ENCODE results near the gene PDE6H. TPM values are rescaled to one million over a fixed set of nuclear protein-coding genes. Genes with fewer than 3 reads are reported as not detected.
A peak's percentile ranks its signal among the peaks of the same experiment; 100 is the strongest.

PDE6H gene
- total and polyA plus RNA-seq, 10 of the 15 experiments (the other 5 are each of a cell fraction or from before 2014, with no cell fraction given): 0.16 TPM; not detected in 9

- Histone ChIP-seq H3K4me3 (peak overlapping the region; percentile 47), H2AFZ (ENCODE audit: control insufficient read depth, low read depth, low read length) (no peak overlapping the region), H3K27ac (ENCODE audit: control insufficient read depth, insufficient read depth) (peak overlapping the region; percentile 100), H3K36me3 (ENCODE audit: control insufficient read depth in 2 of 2, insufficient read depth in 2 of 2, low read length in 1 of 2) (peaks cover 7 to 18% of the 10 kb centered on the region in 2 experiments), H3K79me2 (ENCODE audit: control insufficient read depth, insufficient read depth, low read length) (peaks cover 99% of the 10 kb centered on the region), H3K4me2 (ENCODE audit: control insufficient read depth, insufficient read depth) (peak overlapping the region; percentile 85), H3K9me3 (replicated peaks; ENCODE audit: control insufficient read depth, insufficient read depth, low read length) (no peaks in the 10 kb centered on the region), H3K4me1 (ENCODE audit: control insufficient read depth, insufficient read depth, low read length) (peaks cover 58% of the 10 kb centered on the region), H3K27me3 (replicated peaks in 1 of 2; ENCODE audit: control insufficient read depth in 2 of 2, insufficient read depth in 2 of 2, low read length in 1 of 2) (no peaks in the 10 kb centered on the region), H3K9ac (ENCODE audit: control insufficient read depth, insufficient read depth, low read length) (peak overlapping the region; percentile 21), H4K20me1 (ENCODE audit: control insufficient read depth, insufficient read depth) (no peaks in the 10 kb centered on the region)
- peak; percentile 62 for ATAC-seq
- BruUV-seq (replicated peaks): no TSS peak
- FAIRE-seq: peak; percentile 41
- intact Hi-C loops (cut with micrococcal nuclease; ENCODE audit: unreplicated experiment) (loop anchor here (5.0 to 10.0 kb wide), 4 partner anchors 35 to 832 kb away; partner anchors contain the start of gene EPS8), in situ Hi-C loops (cut with MboI) (loop anchor here (10.0 to 25.0 kb wide), 3 partner anchors 178 to 565 kb away; a partner anchor contains a TSS)
- RAD21 ChIA-PET (ENCODE audit: unreplicated experiment): interaction anchor here (0.7 to 4.2 kb wide), 5 partner anchors 9 to 1880 kb away, joined by 3 to 25 read pairs (median 4); partner anchors contain the start of gene ARHGDIB
- DNase-seq (ENCODE audit: low read depth, low spot score): no peak
- POLR2A ChIA-PET: interaction anchor here (0.6 to 2.3 kb wide), 8 partner anchors 9 to 332 kb away, joined by 3 to 11 read pairs (median 4); partner anchors contain the start of genes ARHGDIB, C12orf60 and WBP11
- WGBS (ENCODE audit: insufficient coverage, insufficient replicate concordance, low lambda C conversion rate, missing lambda C conversion rate): under 1% methylated on average over 7 of the region's 7 CpGs
- SMC1A ChIA-PET (ENCODE audit: uncharacterized antibody, unreplicated experiment): interaction anchor here (0.6 to 1.5 kb wide), 3 partner anchors 106 to 181 kb away, joined by 3 read pairs; a partner anchor contains a TSS
- CTCF ChIA-PET: interaction anchor here (0.6 to 1.5 kb wide), 4 partner anchors 101 to 582 kb away, joined by 3 to 5 read pairs (median 4); a partner anchor contains a TSS
- 0 out of 2 replicates have a peak, but pooled peaks have one; percentile 76 for TF ChIP-seq NBN (IDR thresholded peaks at IDR 0.05)
- TF ChIP-seq MEF2B (IDR thresholded peaks at IDR 0.05; ENCODE audit: partially characterized antibody, poor library complexity, severe bottlenecking): peak; percentile 47
- peak; percentile 0; the same call in 1 of the 2 replicates for TF ChIP-seq MTA2 (IDR thresholded peaks at IDR 0.05; ENCODE audit: low read depth)
- peak in 1 of 2 experiments; percentile 14; a peak in 1 of 4 replicates for TF ChIP-seq ETV6 (conservative IDR thresholded peaks at IDR 0.05 in 1 of 2, IDR thresholded peaks at IDR 0.05 in 1 of 2; ENCODE audit: borderline replicate concordance in 1 of 2, low read depth in 1 of 2)
- no peak for TF ChIP-seq HCFC1 (IDR thresholded peaks at IDR 0.05; ENCODE audit: low read length)
- TF ChIP-seq FOXM1 (IDR thresholded peaks at IDR 0.05; ENCODE audit: low read depth, low read length): 0 out of 2 replicates have a peak, but pooled peaks have one; percentile 53
- TF ChIP-seq E2F4 (IDR thresholded peaks at IDR 0.05; ENCODE audit: low read depth, low read length): no peak
- TF ChIP-seq DPF2 (IDR thresholded peaks at IDR 0.05): 0 out of 2 replicates have a peak, but pooled peaks have one; percentile 20
- 0 out of 2 replicates have a peak, but pooled peaks have one; percentile 32 for TF ChIP-seq RAD21 (IDR thresholded peaks at IDR 0.05; ENCODE audit: insufficient read depth, low read depth, low read length)
- peak; percentile 19 for TF ChIP-seq SMAD1 (IDR thresholded peaks at IDR 0.05; ENCODE audit: low read depth, partially characterized antibody)
- no peak for TF ChIP-seq ZNF207 (IDR thresholded peaks at IDR 0.05; ENCODE audit: borderline replicate concordance)
- TF ChIP-seq BRCA1 (IDR thresholded peaks at IDR 0.05; ENCODE audit: low read depth, low read length): no peak
- TF ChIP-seq HDAC6 (IDR thresholded peaks at IDR 0.05; ENCODE audit: unreplicated experiment): no peak
- peak; percentile 21; the same call in 1 of the 2 replicates for TF ChIP-seq POLR2AphosphoS5 (IDR thresholded peaks at IDR 0.05; ENCODE audit: low read length)
- peak; percentile 97 for TF ChIP-seq BMI1 (IDR thresholded peaks at IDR 0.05; ENCODE audit: borderline replicate concordance)
- TF ChIP-seq MXI1 (IDR thresholded peaks at IDR 0.05; ENCODE audit: low read depth, low read length): peak; percentile 94
- TF ChIP-seq SKIL (IDR thresholded peaks at IDR 0.05; ENCODE audit: low read depth, poor library complexity, severe bottlenecking): peak; percentile 11
- TF ChIP-seq ATF2 (IDR thresholded peaks at IDR 0.05; ENCODE audit: low read length): 0 out of 2 replicates have a peak, but pooled peaks have one; percentile 13
Observed at GRCh38 chr12:14952299-14952921, 20.4 kb upstream of the PDE6H start.
